Epithelial cell of proximal tubule (primary cell): ENCODE measurements around the gene LRRIQ4. TPM values are rescaled to one million over a fixed set of nuclear protein-coding genes. Genes with fewer than 3 reads are reported as not detected.
A peak's percentile ranks its signal among the peaks of the same experiment; 100 is the strongest.

Experiments
- DNase-seq: peaks from one replicate; pipeline ENCODE4 v3.0.0-alpha.2; 2011; ENCODE audit warnings: low read depth
- H3K4me3 ChIP-seq: 2 replicates; pipeline ENCODE4 v1.5.1; 2011; ENCODE audit warnings: low read depth, mild to moderate bottlenecking, low read length
- total RNA-seq: library from RNA; depleted of rRNA; stranded (reverse); fragments of >200 nt; gene quantifications from 2 replicates; pipeline ENCODE4 v1.2.3, GENCODE V29; 2015
- TF ChIP-seq, protein P1 (sequence below): conservative IDR thresholded peaks from 2 replicates; pipeline ENCODE4 v1.5.1; 2012; ENCODE audit warnings: low read depth, mild to moderate bottlenecking, low read length

The LRRIQ4 gene
- total RNA-seq, 1 donor from 2014 or later = not detected

DNA sequence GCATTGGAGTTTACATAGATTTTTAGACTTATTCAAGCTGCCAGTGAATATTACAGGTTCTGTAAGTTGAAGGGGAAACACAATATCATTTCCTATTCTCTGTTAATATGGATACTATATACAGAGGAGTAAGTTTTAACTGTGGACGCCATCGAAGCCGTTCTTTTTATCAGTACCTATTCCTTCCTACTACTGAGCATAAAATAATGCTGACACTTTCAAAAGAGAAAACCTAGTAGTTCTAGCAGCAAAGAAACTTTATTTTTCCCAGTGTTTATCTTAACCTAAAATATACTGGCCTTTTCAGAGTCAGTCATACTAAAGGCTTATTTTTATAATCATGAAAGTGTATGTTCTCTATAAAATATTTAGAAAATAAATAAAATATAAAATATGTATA, 42.8 kb downstream of the LRRIQ4 start:
- no peak for DNase-seq
- H3K4me3 ChIP-seq = no peak overlapping the region
- TF ChIP-seq, protein P1, sequence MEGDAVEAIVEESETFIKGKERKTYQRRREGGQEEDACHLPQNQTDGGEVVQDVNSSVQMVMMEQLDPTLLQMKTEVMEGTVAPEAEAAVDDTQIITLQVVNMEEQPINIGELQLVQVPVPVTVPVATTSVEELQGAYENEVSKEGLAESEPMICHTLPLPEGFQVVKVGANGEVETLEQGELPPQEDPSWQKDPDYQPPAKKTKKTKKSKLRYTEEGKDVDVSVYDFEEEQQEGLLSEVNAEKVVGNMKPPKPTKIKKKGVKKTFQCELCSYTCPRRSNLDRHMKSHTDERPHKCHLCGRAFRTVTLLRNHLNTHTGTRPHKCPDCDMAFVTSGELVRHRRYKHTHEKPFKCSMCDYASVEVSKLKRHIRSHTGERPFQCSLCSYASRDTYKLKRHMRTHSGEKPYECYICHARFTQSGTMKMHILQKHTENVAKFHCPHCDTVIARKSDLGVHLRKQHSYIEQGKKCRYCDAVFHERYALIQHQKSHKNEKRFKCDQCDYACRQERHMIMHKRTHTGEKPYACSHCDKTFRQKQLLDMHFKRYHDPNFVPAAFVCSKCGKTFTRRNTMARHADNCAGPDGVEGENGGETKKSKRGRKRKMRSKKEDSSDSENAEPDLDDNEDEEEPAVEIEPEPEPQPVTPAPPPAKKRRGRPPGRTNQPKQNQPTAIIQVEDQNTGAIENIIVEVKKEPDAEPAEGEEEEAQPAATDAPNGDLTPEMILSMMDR = no peak

DNA sequence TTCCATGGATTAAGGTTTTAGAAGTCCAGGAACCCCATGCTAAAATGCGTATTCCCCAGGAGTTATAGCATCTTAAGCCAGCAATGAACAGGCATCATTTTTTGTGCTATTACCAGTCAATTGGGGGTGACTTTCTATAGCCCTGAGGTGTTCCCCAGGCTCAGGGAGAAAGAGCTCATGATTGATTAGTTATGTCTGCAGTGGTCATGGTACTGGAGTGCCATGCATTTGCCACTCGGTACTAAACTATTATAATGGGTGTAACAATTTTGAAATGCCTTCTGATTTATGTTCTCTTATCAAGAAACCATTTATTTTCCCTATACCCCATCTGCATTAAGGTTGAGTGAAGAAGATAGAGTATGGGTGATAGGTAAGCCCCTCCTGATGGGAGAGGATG, 45.1 kb downstream of the LRRIQ4 start:
- TF ChIP-seq, protein P1 = no peak
- no peak for DNase-seq
- no peak overlapping the region for H3K4me3 ChIP-seq

GRCh38 chr3:169861871-169862270, 49.2 kb downstream of the LRRIQ4 start:
- DNase-seq = no peak
- H3K4me3 ChIP-seq = no peak overlapping the region
- TF ChIP-seq, protein P1 = no peak

DNA sequence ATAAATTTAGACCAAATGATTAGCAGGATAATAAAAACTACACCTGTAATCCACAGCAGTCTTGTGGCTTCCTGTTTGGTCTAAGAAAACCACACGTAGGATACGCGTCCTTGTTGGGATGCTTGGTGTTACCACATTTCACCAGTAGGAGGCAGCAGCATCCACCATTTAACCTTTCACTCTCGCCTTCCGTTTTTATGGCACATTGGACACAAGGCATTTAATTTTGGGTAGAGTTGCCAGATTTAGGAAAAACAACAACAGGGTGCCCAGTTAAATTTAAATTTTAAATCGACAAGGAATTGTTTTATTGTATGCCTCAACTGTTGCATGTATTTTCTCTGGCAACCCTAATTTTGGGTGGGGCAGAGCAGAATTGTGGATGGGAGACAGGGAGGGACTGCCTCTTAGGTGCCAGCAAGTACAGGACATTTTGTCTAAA, 50.8 kb downstream of the LRRIQ4 start:
- DNase-seq = peak; percentile 55
- H3K4me3 ChIP-seq = no peak overlapping the region
- TF ChIP-seq, protein P1 = peak; percentile 96

DNA sequence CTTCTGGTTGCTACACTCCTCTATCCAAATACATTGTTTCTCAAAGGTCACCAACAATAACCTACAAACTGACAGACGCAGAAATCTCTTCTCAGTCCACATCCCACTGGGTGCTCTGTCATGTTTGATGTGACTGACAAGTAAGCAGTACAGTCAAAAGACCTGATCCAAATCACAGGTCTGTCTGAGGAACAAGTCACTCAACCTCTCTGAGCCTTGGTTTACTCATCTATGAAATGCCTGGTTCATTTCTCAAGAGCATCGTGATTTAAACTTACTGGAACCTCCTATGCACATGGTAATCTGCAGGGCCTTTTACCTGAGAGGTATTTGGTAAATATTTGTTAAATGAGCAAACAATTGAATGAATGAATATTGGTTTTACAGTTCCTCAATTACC, 51.6 kb downstream of the LRRIQ4 start:
- no peak for DNase-seq
- TF ChIP-seq, protein P1 = no peak
- H3K4me3 ChIP-seq = no peak overlapping the region

GRCh38 chr3:169865176-169865767, 52.6 kb downstream of the LRRIQ4 start:
- DNase-seq = no peak
- TF ChIP-seq, protein P1 = no peak
- H3K4me3 ChIP-seq = no peak overlapping the region

DNA sequence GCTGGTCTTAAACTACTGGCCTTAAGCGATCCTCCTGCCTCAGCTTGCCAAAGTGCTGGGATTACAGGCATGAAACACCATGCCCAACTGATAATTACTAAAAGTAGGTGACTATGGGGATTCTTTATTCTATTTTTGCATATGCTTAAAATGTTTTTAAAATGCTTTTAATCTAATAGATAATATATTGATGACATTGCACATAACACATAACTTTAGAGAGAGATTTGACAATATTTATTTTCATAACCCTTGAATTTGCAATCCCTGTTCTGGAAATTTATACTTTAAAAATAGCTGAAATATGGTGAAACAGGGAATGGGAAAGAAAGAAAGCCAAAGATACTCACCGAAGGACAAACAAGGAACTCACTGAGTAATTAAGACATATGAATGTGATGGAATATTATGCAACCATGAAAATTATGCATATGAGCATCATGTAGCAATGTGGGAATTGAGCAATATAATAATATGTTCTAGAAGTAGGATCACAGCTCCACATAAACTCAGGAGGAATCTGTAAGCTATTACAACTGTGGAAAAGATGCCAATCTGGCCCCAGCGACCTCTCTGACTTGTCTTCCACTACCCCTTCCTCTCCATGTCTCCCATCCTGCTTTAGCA, 55.0 kb downstream of the LRRIQ4 start:
- no peak for DNase-seq
- TF ChIP-seq, protein P1 = no peak
- no peak overlapping the region for H3K4me3 ChIP-seq
